ENCODE measurements around the gene PKD2. TPM values are rescaled to one million over a fixed set of nuclear protein-coding genes. Genes with fewer than 3 reads are reported as not detected.

Gene PKD2
- total RNA-seq, 2 experiments from 2014 or later, result 3.8 to 4.5 TPM

DNA sequence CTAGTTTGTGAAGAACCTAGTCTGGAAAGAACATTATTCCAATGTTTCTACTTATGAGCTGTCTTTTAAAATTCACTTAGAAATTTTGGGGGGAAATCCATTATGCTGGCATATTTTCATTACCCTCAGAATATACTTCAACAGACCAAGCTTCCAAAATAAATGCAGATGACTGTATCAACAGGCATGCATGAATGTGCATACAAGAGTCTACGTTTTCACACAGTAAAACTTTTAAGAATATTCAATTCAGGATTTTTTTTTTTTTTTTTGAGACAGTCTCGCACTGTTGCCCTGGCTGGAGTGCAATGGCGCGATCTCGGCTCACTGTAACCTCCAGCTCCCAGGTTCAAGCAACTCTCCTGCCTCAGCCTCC lies 101.3 kb downstream of the PKD2 start:
- BruUV-seq (replicated peaks), result no TSS peak
- CTCF ChIA-PET (ENCODE audit: unreplicated experiment), result no interaction called here
- TF ChIP-seq EZH2phosphoT487 (IDR thresholded peaks at IDR 0.05; ENCODE audit: borderline replicate concordance, low read depth, low read length), result no peak
- TF ChIP-seq, protein P1, sequence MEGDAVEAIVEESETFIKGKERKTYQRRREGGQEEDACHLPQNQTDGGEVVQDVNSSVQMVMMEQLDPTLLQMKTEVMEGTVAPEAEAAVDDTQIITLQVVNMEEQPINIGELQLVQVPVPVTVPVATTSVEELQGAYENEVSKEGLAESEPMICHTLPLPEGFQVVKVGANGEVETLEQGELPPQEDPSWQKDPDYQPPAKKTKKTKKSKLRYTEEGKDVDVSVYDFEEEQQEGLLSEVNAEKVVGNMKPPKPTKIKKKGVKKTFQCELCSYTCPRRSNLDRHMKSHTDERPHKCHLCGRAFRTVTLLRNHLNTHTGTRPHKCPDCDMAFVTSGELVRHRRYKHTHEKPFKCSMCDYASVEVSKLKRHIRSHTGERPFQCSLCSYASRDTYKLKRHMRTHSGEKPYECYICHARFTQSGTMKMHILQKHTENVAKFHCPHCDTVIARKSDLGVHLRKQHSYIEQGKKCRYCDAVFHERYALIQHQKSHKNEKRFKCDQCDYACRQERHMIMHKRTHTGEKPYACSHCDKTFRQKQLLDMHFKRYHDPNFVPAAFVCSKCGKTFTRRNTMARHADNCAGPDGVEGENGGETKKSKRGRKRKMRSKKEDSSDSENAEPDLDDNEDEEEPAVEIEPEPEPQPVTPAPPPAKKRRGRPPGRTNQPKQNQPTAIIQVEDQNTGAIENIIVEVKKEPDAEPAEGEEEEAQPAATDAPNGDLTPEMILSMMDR (conservative IDR thresholded peaks at IDR 0.05; ENCODE audit: low read length), result no peak

DNA sequence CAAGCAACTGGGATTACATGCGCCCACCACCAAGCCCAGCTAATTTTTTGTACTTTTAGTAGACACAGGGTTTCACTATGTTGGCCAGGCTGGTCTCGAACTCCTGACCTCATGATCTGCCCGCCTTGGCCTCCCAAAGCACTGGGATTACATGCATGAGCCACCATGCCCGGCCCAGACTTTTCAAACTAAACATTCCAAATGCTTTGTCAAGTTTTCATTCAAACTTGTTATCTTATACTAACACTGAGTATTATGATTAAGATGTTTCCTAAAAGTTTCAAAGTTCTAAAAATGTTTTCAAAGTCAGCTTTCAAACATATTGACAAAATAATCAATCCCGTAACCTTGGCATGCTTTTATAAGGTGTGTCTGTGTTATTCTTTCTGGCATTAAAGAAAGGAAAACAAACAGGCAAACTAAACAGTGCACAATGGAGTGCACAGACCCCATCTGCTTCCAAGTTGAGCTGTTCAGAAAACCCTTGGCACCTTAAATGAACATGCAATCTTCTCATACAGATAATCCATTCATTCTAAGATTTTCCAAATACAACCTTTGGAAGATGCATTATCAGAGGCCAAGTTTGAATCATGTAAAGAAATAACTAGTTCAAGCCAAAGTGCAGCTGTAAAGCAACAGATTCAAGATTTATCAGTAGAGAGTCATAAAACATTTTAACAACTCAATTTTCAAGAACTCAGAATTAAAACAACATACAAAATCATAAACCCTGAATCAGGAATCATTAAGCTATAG lies 101.9 kb downstream of the PKD2 start:
- H2AFZ ChIP-seq (ENCODE audit: low read length), result no peak overlapping the region
- no peaks in the 10 kb centered on the region for H4K20me1 ChIP-seq (ENCODE audit: insufficient read depth, low read length)
- POLR2A ChIA-PET, result interaction anchor here (0.6 to 1.2 kb wide), 2 partner anchors 89 to 255 kb away, joined by 3 read pairs; no protein-coding TSS in a partner anchor
- no peaks in the 10 kb centered on the region for H3K79me2 ChIP-seq (ENCODE audit: insufficient read depth, low read depth, low read length)
- no TSS peak for BruUV-seq (replicated peaks)
- H3K4me2 ChIP-seq (ENCODE audit: low read length), result no peak overlapping the region
- no peak for TF ChIP-seq EZH2phosphoT487 (IDR thresholded peaks at IDR 0.05; ENCODE audit: borderline replicate concordance, low read depth, low read length)
- TF ChIP-seq, protein P1 (conservative IDR thresholded peaks at IDR 0.05; ENCODE audit: low read length), result no peak
- CTCF ChIA-PET (ENCODE audit: unreplicated experiment), result no interaction called here
- intact Hi-C loops (cut with micrococcal nuclease; ENCODE audit: unreplicated experiment), result no loop called here
- H3K27ac ChIP-seq (ENCODE audit: low read depth, low read length, poor library complexity, severe bottlenecking), result no peak overlapping the region
- H3K36me3 ChIP-seq (ENCODE audit: insufficient read depth, low read length), result no peaks in the 10 kb centered on the region
- H3K9me3 ChIP-seq (ENCODE audit: low read length), result no peaks in the 10 kb centered on the region
- no peaks in the 10 kb centered on the region for H3K4me1 ChIP-seq (ENCODE audit: insufficient read depth, low read length, poor library complexity, severe bottlenecking)
- no peak overlapping the region for H3K4me3 ChIP-seq (ENCODE audit: low read depth, low read length, poor library complexity, severe bottlenecking)
- no peaks in the 10 kb centered on the region for H3K9me2 ChIP-seq (ENCODE audit: insufficient read depth, low read length)
- no peak for DNase-seq (ENCODE audit: low spot score)

More for the DNA sequence above, 101.3 kb downstream of the PKD2 start:
- Histone ChIP-seq H3K79me2 (ENCODE audit: insufficient read depth, low read depth, low read length) (no peaks in the 10 kb centered on the region), H3K36me3 (ENCODE audit: insufficient read depth, low read length) (no peaks in the 10 kb centered on the region), H3K27ac (ENCODE audit: low read depth, low read length, poor library complexity, severe bottlenecking) (no peak overlapping the region), H3K4me1 (ENCODE audit: insufficient read depth, low read length, poor library complexity, severe bottlenecking) (no peaks in the 10 kb centered on the region), H3K9me2 (ENCODE audit: insufficient read depth, low read length) (no peaks in the 10 kb centered on the region), H3K4me3 (ENCODE audit: low read depth, low read length, poor library complexity, severe bottlenecking) (no peak overlapping the region), H4K20me1 (ENCODE audit: insufficient read depth, low read length) (no peaks in the 10 kb centered on the region), H3K9me3 (ENCODE audit: low read length) (no peaks in the 10 kb centered on the region), H3K4me2 (ENCODE audit: low read length) (no peak overlapping the region), H2AFZ (ENCODE audit: low read length) (no peak overlapping the region)
- POLR2A ChIA-PET, result interaction anchor here (0.6 to 1.2 kb wide), 2 partner anchors 88 to 254 kb away, joined by 3 read pairs; no protein-coding TSS in a partner anchor
- intact Hi-C loops (cut with micrococcal nuclease; ENCODE audit: unreplicated experiment), result no loop called here
- no peak for DNase-seq (ENCODE audit: low spot score)

DNA sequence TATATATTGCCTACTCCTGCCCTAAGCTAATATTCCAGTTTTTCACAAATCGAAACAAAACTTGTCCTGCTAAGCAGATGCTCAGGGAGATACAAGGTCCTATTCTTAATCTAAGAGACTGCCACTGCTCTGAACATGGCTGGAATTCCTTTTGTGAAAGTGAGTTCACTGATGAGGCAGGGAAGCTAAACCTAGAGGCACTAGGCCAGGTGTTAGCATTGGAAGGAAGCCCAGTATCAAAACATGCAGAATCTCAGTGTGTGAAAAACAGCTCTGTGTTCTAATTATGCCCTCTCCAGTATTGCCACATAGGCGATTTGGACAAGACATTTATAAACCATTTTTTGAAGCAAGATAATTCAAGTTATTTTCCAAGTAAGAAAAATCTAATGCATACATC lies 103.4 kb downstream of the PKD2 start:
- BruUV-seq (replicated peaks), result no TSS peak
- H3K9me2 ChIP-seq (ENCODE audit: insufficient read depth, low read length), result no peaks in the 10 kb centered on the region
- H3K4me2 ChIP-seq (ENCODE audit: low read length), result no peak overlapping the region
- H3K9me3 ChIP-seq (ENCODE audit: low read length), result no peaks in the 10 kb centered on the region
- no peaks in the 10 kb centered on the region for H3K4me1 ChIP-seq (ENCODE audit: insufficient read depth, low read length, poor library complexity, severe bottlenecking)
- H4K20me1 ChIP-seq (ENCODE audit: insufficient read depth, low read length), result no peaks in the 10 kb centered on the region
- no peak overlapping the region for H3K4me3 ChIP-seq (ENCODE audit: low read depth, low read length, poor library complexity, severe bottlenecking)
- no peaks in the 10 kb centered on the region for H3K36me3 ChIP-seq (ENCODE audit: insufficient read depth, low read length)
- no peak overlapping the region for H3K27ac ChIP-seq (ENCODE audit: low read depth, low read length, poor library complexity, severe bottlenecking)
- no peaks in the 10 kb centered on the region for H3K79me2 ChIP-seq (ENCODE audit: insufficient read depth, low read depth, low read length)
- intact Hi-C loops (cut with micrococcal nuclease; ENCODE audit: unreplicated experiment), result no loop called here
- ChIA-PET CTCF (ENCODE audit: unreplicated experiment) (no interaction called here), POLR2A (interaction anchor here (0.6 kb wide), 1 partner anchor 56 kb away, joined by 3 read pairs; no protein-coding TSS in a partner anchor)
- TF ChIP-seq EZH2phosphoT487 (IDR thresholded peaks at IDR 0.05; ENCODE audit: borderline replicate concordance, low read depth, low read length), result no peak
- TF ChIP-seq, protein P1 (conservative IDR thresholded peaks at IDR 0.05; ENCODE audit: low read length), result no peak
- DNase-seq (ENCODE audit: low spot score), result no peak
- no peak overlapping the region for H2AFZ ChIP-seq (ENCODE audit: low read length)

All from OCI-LY7 (cell line).